Measurements from ENCODE around the gene SLC12A3.
A peak's percentile ranks its signal among the peaks of the same experiment; 100 is the strongest.
"Not testable (repeated sequence)": the region's sequence is repeated elsewhere in the genome, so short reads cannot be mapped to it uniquely, and the experiment has no call there.

Gene SLC12A3

DNA sequence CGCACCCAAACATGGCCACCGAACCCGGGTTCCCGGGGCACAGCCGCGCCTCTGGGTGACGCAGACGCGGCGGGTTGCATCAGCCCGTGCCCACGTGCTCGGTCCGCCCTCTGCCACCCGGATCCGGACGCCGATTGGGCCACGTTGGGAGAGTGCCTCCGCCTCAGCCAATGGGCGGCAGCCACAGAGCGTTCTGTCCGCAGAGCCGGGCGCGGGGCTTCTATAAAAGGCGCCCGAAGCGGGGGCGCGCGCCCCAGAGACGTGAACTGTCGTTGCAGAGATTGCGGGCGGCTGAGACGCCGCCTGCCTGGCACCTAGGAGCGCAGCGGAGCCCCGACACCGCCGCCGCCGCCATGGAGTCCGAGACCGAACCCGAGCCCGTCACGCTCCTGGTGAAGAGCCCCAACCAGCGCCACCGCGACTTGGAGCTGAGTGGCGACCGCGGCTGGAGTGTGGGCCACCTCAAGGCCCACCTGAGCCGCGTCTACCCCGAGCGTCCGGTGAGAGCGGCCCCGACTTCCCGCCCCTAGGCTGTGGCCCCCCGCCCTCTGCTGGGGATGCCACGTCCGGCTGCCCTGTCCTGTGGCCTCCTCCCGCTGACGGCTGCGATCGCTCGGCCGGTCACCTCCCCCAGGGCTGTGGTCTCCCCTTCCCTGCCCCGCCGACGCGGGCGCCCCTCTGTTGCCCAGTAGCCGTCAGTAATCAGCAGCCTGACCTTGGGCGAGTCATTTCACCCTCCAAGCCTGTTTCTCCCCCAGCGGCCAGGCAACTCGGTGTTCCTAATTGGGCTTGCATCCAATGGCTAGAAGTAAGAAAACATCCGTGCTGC is 67.1 kb downstream of the SLC12A3 start, which contains the start of gene HERPUD1:
TSS of gene HERPUD1 (plus strand) at position 251 of the 829 bp plus-strand sequence. CDS start at position 354, 103 bp downstream.
- Mint-ChIP-seq H3K9me3 (no peaks in the 10 kb centered on the region), H3K27ac (peak within 1 kb of the TSS; percentile 98 to 100), H3K4me1 (peaks cover 41% of the 10 kb centered on the region), H3K4me3 (peak within 1 kb of the TSS; percentile 94 to 97), H3K27me3 (no peaks in the 10 kb centered on the region)
- ATAC-seq (peak; percentile 93), DNase-seq (peak; percentile 100)

DNA sequence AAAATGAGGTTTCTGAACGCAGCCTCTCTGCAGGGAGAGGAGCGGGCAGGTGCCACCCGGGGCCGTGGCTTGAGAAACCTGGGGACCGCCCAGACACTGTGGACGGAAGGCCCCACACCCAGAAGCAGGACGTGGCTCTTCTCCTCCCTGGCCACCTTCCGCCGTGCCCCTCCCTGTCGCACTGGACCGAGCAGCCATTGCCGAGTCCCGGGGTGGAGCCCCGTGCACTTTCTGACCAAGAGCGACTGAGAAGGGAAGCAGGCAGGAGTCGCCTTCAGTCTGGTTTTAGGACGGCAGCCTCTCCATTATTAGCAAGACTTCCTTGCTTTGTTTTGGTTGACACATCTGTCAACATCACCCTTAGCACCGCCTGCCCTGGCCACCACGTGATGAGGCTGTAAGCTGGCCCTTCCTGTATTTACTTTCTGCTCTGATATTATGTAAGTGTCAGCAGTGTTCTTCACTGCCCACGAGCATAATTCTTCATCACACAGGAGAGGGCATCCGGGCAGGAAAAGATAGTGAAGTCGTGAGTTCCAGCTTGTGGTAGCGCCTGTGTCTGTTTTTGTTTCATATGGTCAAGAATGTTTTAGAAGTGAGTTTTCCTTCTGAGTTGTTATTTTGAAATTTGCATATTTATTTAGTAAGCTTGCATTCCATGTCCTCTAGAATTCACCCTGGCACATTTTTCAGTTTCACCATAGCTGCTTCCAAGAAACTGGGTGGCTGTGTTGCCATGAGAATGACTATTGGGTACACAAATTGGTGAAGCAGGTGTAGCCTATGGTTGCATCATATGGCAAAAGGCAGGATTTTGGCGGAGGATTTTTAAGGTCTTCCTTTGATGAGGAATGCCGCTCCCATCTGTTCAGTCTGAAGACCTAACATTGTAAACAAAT is 68.0 kb downstream of the SLC12A3 start:
- no peaks in the 10 kb centered on the region for H3K27me3 Mint-ChIP-seq
- peaks cover 50% of the 10 kb centered on the region for H3K4me1 Mint-ChIP-seq
- no peaks in the 10 kb centered on the region for H3K9me3 Mint-ChIP-seq
- ATAC-seq = peak; percentile 26
- DNase-seq = peak; percentile 62 to 71
- H3K27ac Mint-ChIP-seq = peak overlapping the region; percentile 98 to 100
- H3K4me3 Mint-ChIP-seq = peak overlapping the region; percentile 94 to 97

- ATAC-seq (no peak), DNase-seq (no peak)
- Mint-ChIP-seq H3K9me3 (no peaks in the 10 kb centered on the region), H3K27me3 (no peaks in the 10 kb centered on the region), H3K4me1 (peaks cover 60% of the 10 kb centered on the region), H3K4me3 (peak overlapping the region; percentile 94 to 97), H3K27ac (peak overlapping the region; percentile 98 to 100)
These were observed 69.0 kb downstream of the SLC12A3 start for GRCh38 chr16:56933828-56934598.

DNA sequence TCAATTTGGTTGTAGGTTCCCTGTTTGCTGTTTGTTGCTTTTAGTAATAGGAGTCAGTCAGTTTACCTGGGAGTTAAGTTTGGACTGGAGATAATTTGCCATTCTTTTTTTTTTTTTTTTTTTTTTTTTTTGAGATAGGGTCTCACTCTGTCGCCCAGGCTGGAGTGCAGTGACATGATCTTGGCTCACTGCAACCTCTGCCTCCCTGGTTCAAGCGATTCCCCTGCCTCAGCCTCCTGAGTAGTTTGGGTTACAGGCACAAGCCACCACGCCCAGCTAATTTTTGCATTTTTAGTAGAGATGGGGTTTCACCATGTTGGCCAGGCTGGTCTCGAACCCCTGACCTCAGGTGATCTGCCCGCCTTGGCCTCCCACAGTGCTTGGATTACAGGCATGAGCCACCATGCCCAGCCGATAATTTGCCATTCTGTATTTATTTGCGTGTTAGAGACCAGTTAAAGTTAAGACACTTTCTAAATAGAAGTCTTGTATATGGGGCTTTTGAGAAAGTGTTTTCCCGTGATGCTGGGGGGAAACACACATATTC is 69.7 kb downstream of the SLC12A3 start:
- H3K4me1 Mint-ChIP-seq = peaks cover 67% of the 10 kb centered on the region
- H3K27ac Mint-ChIP-seq = peak overlapping the region; percentile 98 to 100
- ATAC-seq, H3K27me3 Mint-ChIP-seq, H3K9me3 Mint-ChIP-seq: not testable (repeated sequence)
- peak in 1 of 2 donors; percentile 60 for DNase-seq
- peak overlapping the region; percentile 94 to 97 for H3K4me3 Mint-ChIP-seq

- Mint-ChIP-seq H3K27me3 (no peaks in the 10 kb centered on the region), H3K27ac (peak overlapping the region; percentile 98 to 100), H3K4me1 (peaks cover 72% of the 10 kb centered on the region), H3K4me3 (peak overlapping the region; percentile 94 to 97), H3K9me3 (no peaks in the 10 kb centered on the region)
- DNase-seq (no peak), ATAC-seq (no peak)
These were observed 70.2 kb downstream of the SLC12A3 start for GRCh38 chr16:56935201-56935600.

GRCh38 chr16:56936491-56936890 is 71.5 kb downstream of the SLC12A3 start:
- no peak for DNase-seq
- no peak for ATAC-seq
- H3K27ac Mint-ChIP-seq = peak overlapping the region; percentile 98 to 100
- H3K4me3 Mint-ChIP-seq = peak overlapping the region; percentile 94 to 97
- no peaks in the 10 kb centered on the region for H3K9me3 Mint-ChIP-seq
- peaks cover 72% of the 10 kb centered on the region for H3K4me1 Mint-ChIP-seq
- no peaks in the 10 kb centered on the region for H3K27me3 Mint-ChIP-seq

DNA sequence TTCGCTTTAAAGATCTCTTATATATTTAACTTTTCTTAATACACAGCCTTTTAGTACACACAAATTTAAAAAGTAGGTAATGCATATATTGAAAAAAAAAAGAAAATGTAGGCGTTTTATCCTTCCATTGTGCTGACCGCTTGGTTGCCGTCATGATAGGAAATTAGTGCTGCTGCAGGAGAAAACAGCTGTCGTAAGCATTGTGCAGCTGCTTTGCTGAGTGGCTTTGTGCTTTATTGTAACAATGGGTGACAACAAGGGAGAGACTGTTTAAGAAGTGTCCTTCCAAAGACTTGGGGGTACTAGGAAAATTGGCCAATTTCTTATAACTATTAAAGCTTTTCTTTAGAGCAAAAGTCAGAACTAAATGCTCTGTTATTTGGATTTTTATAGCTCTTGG is 71.9 kb downstream of the SLC12A3 start:
- Mint-ChIP-seq H3K27me3 (no peaks in the 10 kb centered on the region), H3K4me1 (peaks cover 72% of the 10 kb centered on the region)

DNA sequence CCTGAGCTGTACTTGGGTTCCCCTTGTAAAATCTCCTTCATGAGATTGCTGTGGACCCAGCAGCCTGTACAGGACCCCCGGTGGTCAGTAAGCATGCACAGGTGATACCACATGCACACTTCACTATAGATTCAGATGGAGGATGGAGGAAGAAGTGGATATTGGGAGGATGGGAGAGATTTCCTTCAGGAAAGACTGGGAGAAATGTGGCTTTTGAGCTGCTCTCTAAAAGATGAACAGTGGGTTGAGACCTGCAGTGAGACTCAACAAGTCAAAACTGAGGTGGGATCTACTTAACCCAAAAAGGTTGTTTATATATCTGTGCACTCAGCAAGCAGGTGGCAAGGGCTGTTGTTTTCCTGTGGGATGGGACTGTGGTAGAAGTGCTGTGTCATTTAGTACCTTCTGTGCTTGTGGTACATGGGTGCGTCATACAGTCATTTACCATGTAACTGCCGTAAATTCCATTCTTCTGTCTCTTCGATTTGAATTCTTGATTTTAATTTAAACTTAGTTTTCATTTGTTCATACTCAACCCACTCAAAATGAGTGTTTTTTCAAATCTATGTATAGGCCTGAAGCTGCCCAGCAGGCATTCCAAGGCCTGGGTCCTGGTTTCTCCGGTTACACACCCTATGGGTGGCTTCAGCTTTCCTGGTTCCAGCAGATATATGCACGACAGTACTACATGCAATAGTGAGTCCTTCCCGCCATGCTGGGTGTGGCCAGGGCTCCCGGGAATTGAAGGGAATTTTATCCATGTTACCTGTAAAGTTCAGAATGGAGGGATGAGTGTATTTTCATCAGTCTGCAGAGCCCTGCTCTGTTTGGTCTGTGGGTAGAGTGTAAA is 73.9 kb downstream of the SLC12A3 start:
- H3K27ac Mint-ChIP-seq = peak overlapping the region; percentile 97 to 98
- DNase-seq (peak in 1 of 2 donors; percentile 73), ATAC-seq (peak; percentile 90)
- H3K27me3 Mint-ChIP-seq = no peaks in the 10 kb centered on the region
- peak overlapping the region; percentile 81 to 94 for H3K4me3 Mint-ChIP-seq
- no peaks in the 10 kb centered on the region for H3K9me3 Mint-ChIP-seq
- H3K4me1 Mint-ChIP-seq = peaks cover 90% of the 10 kb centered on the region

More for the DNA sequence above, 71.9 kb downstream of the SLC12A3 start:
- H3K9me3 Mint-ChIP-seq = no peaks in the 10 kb centered on the region
- no peak for ATAC-seq
- peak overlapping the region; percentile 94 to 97 for H3K4me3 Mint-ChIP-seq
- peak overlapping the region; percentile 98 to 100 for H3K27ac Mint-ChIP-seq
- no peak for DNase-seq

- DNase-seq (no peak), ATAC-seq (no peak)
- no peaks in the 10 kb centered on the region for H3K27me3 Mint-ChIP-seq
- H3K4me1 Mint-ChIP-seq = peaks cover 97% of the 10 kb centered on the region
- H3K9me3 Mint-ChIP-seq = no peaks in the 10 kb centered on the region
- H3K27ac Mint-ChIP-seq = peak overlapping the region; percentile 97 to 98
- H3K4me3 Mint-ChIP-seq = peak overlapping the region; percentile 70 to 94
These were observed 74.8 kb downstream of the SLC12A3 start for GRCh38 chr16:56939801-56940200.

GRCh38 chr16:56941092-56941491 is 76.1 kb downstream of the SLC12A3 start:
- Mint-ChIP-seq H3K9me3 (no peaks in the 10 kb centered on the region), H3K27ac (no peak overlapping the region), H3K4me3 (peak overlapping the region in 1 of 2 donors; percentile 35), H3K27me3 (no peaks in the 10 kb centered on the region), H3K4me1 (peaks cover 91% of the 10 kb centered on the region)
- ATAC-seq = no peak
- no peak for DNase-seq

GRCh38 chr16:56941856-56942331 is 76.9 kb downstream of the SLC12A3 start:
- DNase-seq (no peak), ATAC-seq (no peak)
- H3K27me3 Mint-ChIP-seq = no peaks in the 10 kb centered on the region
- H3K4me3 Mint-ChIP-seq = peak overlapping the region in 1 of 2 donors; percentile 40
- no peaks in the 10 kb centered on the region for H3K9me3 Mint-ChIP-seq
- peaks cover 89% of the 10 kb centered on the region for H3K4me1 Mint-ChIP-seq
- peak overlapping the region in 1 of 2 donors; percentile 15 for H3K27ac Mint-ChIP-seq

DNA sequence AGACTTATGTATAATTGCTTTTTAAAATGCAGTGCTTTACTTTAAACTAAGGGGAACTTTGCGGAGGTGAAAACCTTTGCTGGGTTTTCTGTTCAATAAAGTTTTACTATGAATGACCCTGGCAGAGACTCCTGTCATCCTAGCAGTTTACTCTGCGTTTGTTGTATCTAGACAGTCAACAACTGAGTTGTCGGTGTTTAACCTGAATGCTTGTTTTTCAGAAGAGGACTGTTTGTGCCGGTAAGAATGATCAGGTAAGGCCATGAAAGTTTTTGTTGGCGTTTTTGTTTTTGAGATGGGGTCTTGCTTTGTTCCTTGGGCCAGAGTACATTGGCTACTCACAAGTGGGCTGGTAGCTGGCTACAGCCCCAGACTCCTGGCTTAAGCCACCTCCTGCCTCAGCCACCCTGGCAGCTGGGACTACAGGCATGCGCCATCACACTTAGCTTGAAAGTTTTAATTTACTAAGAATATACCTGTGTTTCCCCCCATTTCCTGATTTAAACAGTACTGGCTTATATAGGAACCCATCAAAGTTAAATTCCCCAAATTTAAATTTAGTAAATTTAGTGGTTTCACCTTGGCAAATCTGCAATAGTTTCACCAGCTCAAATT is 78.9 kb downstream of the SLC12A3 start:
- Mint-ChIP-seq H3K4me3 (peak overlapping the region; percentile 57 to 80), H3K27me3 (no peaks in the 10 kb centered on the region), H3K9me3 (no peaks in the 10 kb centered on the region), H3K27ac (peak overlapping the region; percentile 60 to 95), H3K4me1 (peaks cover 71% of the 10 kb centered on the region)
- no peak for DNase-seq
- ATAC-seq = no peak

GRCh38 chr16:56944954-56945839 is 80.2 kb downstream of the SLC12A3 start:
- DNase-seq (peak; percentile 54 to 61), ATAC-seq (peak; percentile 86)
- Mint-ChIP-seq H3K4me1 (peaks cover 60% of the 10 kb centered on the region), H3K4me3 (peak overlapping the region; percentile 57 to 80), H3K27me3 (no peaks in the 10 kb centered on the region), H3K27ac (peak overlapping the region; percentile 60 to 95), H3K9me3 (no peaks in the 10 kb centered on the region)

All from stimulated activated naive CD8-positive, alpha-beta T cell treated with anti-CD3 and anti-CD28 coated beads, Interleukin-15, amount 100 ng/mL, for 72 hours (primary cell).